CD14-positive monocyte (primary cell): ENCODE measurements around the gene SLAMF6. TPM values are rescaled to one million over a fixed set of nuclear protein-coding genes. Genes with fewer than 3 reads are reported as not detected.

Experiments used
- DNase-seq, 3 donors: peaks; one replicate each; pipeline ENCODE4 v3.0.0-alpha.2; 2011 to 2022
- H2AFZ ChIP-seq: 2 replicates; pipeline ENCODE4 v1.6.0; 2012; ENCODE audit warnings: mild to moderate bottlenecking, low read depth, low read length, inconsistent platforms; ENCODE audit not compliant: insufficient read depth, poor library complexity, severe bottlenecking
- H3K27ac ChIP-seq, 2 donors: 1 replicate in 1 of 2; 2 replicates in 1 of 2; pipeline ENCODE4 v1.5.1; 2012 to 2013; ENCODE audit warnings: low read length in 2 of 2, control low read depth in 1 of 2, inconsistent platforms in 1 of 2, low read depth in 1 of 2, mild to moderate bottlenecking in 1 of 2
- H3K27me3 ChIP-seq, 2 donors: one replicate each; pipeline versions ENCODE4 v1.6.0 to v1.6.1; 2011 to 2013; ENCODE audit warnings: low read length in 2 of 2; ENCODE audit not compliant: control insufficient read depth in 2 of 2, insufficient read depth in 2 of 2
- H3K36me3 ChIP-seq, 2 donors: replicated peaks in 1 of 2; 1 replicate in 1 of 2; 2 replicates in 1 of 2; pipeline versions ENCODE4 v1.5.1 to v1.6.1; 2012 to 2013; ENCODE audit warnings: low read length in 2 of 2, control low read depth in 1 of 2, inconsistent platforms in 1 of 2, mild to moderate bottlenecking in 1 of 2; ENCODE audit not compliant: insufficient read depth in 2 of 2, control insufficient read depth in 1 of 2
- H3K4me1 ChIP-seq, 2 donors: 1 replicate in 1 of 2; 2 replicates in 1 of 2; pipeline versions ENCODE4 v1.5.1 to v1.6.1; 2012 to 2013; ENCODE audit warnings: low read length in 2 of 2, control low read depth in 1 of 2, inconsistent platforms in 1 of 2, mild to moderate bottlenecking in 1 of 2, moderate library complexity in 1 of 2; ENCODE audit not compliant: insufficient read depth in 2 of 2, control insufficient read depth in 1 of 2
- H3K4me2 ChIP-seq: replicated peaks from 2 replicates; pipeline ENCODE3; 2012; ENCODE audit warnings: low read length, moderate library complexity, mild to moderate bottlenecking; ENCODE audit not compliant: poor library complexity, severe bottlenecking; ENCODE audit errors: extremely low read depth
- H3K4me3 ChIP-seq, 3 experiments: fragments of 200-600 bp in 1 of 3; sonication (generic) in 1 of 3; replicated peaks in 1 of 3; 1 replicate in 2 of 3; 2 replicates in 1 of 3; pipeline ENCODE4 v1.5.1; 2011 to 2013; ENCODE audit warnings: low read length in 3 of 3, mild to moderate bottlenecking in 3 of 3, control low read depth in 2 of 3, low read depth in 2 of 3, inconsistent platforms in 1 of 3, moderate library complexity in 1 of 3
- H3K79me2 ChIP-seq: 2 replicates; pipeline ENCODE4 v1.6.0; 2012; ENCODE audit warnings: mild to moderate bottlenecking, control low read depth, inconsistent platforms, low read length, moderate library complexity; ENCODE audit not compliant: insufficient read depth
- H3K9ac ChIP-seq: 2 replicates; pipeline ENCODE4 v1.6.0; 2017; ENCODE audit warnings: low read length, mild to moderate bottlenecking; ENCODE audit not compliant: insufficient read depth, poor library complexity, severe bottlenecking
- H3K9me3 ChIP-seq, 2 donors: replicated peaks in 1 of 2; 1 replicate in 1 of 2; 2 replicates in 1 of 2; pipeline versions ENCODE4 v1.5.1 to v1.6.1; 2012 to 2013; ENCODE audit warnings: low read length in 2 of 2, control low read depth in 1 of 2; ENCODE audit not compliant: control insufficient read depth in 1 of 2, insufficient read depth in 1 of 2
- H4K20me1 ChIP-seq: 2 replicates; pipeline ENCODE4 v1.6.0; 2012; ENCODE audit warnings: mild to moderate bottlenecking, low read length, control low read depth, moderate library complexity; ENCODE audit not compliant: insufficient read depth
- H3K27ac Mint-ChIP-seq, 7 donors: one replicate each; pipeline ENCODE4 v1.8.0; 2020; ENCODE audit warnings: mild to moderate bottlenecking in 7 of 7, mixed read lengths in 7 of 7, moderate library complexity in 6 of 7, inconsistent platforms in 2 of 7
- H3K27me3 Mint-ChIP-seq, 3 donors: one replicate each; pipeline ENCODE4 v1.8.0; 2021 to 2022; ENCODE audit warnings: low read depth in 3 of 3, mild to moderate bottlenecking in 3 of 3, mixed read lengths in 3 of 3, moderate library complexity in 3 of 3, inconsistent platforms in 1 of 3
- H3K36me3 Mint-ChIP-seq, 2 donors: one replicate each; pipeline ENCODE4 v1.8.0; 2020; ENCODE audit warnings: mixed read lengths in 2 of 2, inconsistent platforms in 1 of 2, mild to moderate bottlenecking in 1 of 2
- H3K4me1 Mint-ChIP-seq: one replicate; pipeline ENCODE4 v1.8.0; 2020; ENCODE audit warnings: mild to moderate bottlenecking, mixed read lengths
- H3K4me3 Mint-ChIP-seq, 2 donors: one replicate each; pipeline ENCODE4 v1.8.0; 2020; ENCODE audit warnings: mild to moderate bottlenecking in 2 of 2, mixed read lengths in 2 of 2, moderate library complexity in 1 of 2
- H3K9me3 Mint-ChIP-seq, 7 donors: one replicate each; pipeline ENCODE4 v1.8.0; 2020 to 2022; ENCODE audit warnings: mixed read lengths in 7 of 7, mild to moderate bottlenecking in 6 of 7, moderate library complexity in 6 of 7, inconsistent platforms in 2 of 7
- CTCF ChIP-seq: fragments of 200-600 bp; IDR thresholded peaks from one replicate; pipeline ENCODE4 v1.8.0; 2022; ENCODE audit warnings: antibody characterized with exemption, mild to moderate bottlenecking
- WGBS: methylation state at CpG from one replicate; pipeline ENCODE4 v1.1.5; 2013; ENCODE audit warnings: missing lambda C conversion rate; ENCODE audit not compliant: insufficient coverage; 5-methylcytosine and 5-hydroxymethylcytosine counted together
- intact Hi-C, 2 donors: fragments of 100-400 bp; cut with micrococcal nuclease; formaldehyde crosslinking; loops; one replicate each; pipeline versions ENCODE4 v1.15.0 to v1.15.1; 2023
- polyA plus RNA-seq, 3 donors: library from polyadenylated mRNA; depleted of rRNA in 1 of 3; unstranded in 2 of 3; stranded (reverse) in 1 of 3; fragments of 300-500 nt in 2 of 3; fragments of >200 nt in 1 of 3; fragmentation: Illumina TruSeq in 2 of 3; gene quantifications; 1 replicate in 2 of 3; 2 replicates in 1 of 3; pipeline ENCODE4 v1.2.3, GENCODE V29; 2012 to 2021

SLAMF6 gene
- polyA plus RNA-seq, 3 donors = 0.32 to 0.72 (median 0.50) TPM

GRCh38 chr1:160546942-160547341 lies 23.9 kb upstream of the SLAMF6 start:
- H3K27ac ChIP-seq = peak overlapping the region; percentile 39 to 83
- no peaks in the 10 kb centered on the region for H4K20me1 ChIP-seq
- intact Hi-C loops = loop anchor here in 1 of 2 donors (5.0 kb wide), 1 partner anchor 60 kb away; no protein-coding TSS in a partner anchor
- H3K27me3 Mint-ChIP-seq = no peaks in the 10 kb centered on the region
- H3K9me3 Mint-ChIP-seq = no peaks in the 10 kb centered on the region
- DNase-seq = peak; percentile 82 to 91 (median 85)
- peaks cover 51 to 53% of the 10 kb centered on the region in 2 donors for H3K4me1 ChIP-seq
- H3K79me2 ChIP-seq = peaks cover 6% of the 10 kb centered on the region
- peak overlapping the region; percentile 79 to 97 (median 92) for H3K27ac Mint-ChIP-seq
- H3K4me2 ChIP-seq = peak overlapping the region; percentile 45
- no peak for TF ChIP-seq CTCF
- H3K27me3 ChIP-seq = no peaks in the 10 kb centered on the region
- no CpG with 5 or more reads among the region's 2 CpGs for WGBS
- H3K36me3 Mint-ChIP-seq = peaks cover 37 to 47% of the 10 kb centered on the region in 2 donors
- no peak overlapping the region for H3K9ac ChIP-seq
- peak overlapping the region in 1 of 3 experiments; percentile 37 for H3K4me3 ChIP-seq
- H3K36me3 ChIP-seq = peaks cover 16 to 26% of the 10 kb centered on the region in 2 donors
- peaks cover 60% of the 10 kb centered on the region for H3K4me1 Mint-ChIP-seq
- H2AFZ ChIP-seq = no peak overlapping the region
- no peaks in the 10 kb centered on the region for H3K9me3 ChIP-seq
- H3K4me3 Mint-ChIP-seq = peak overlapping the region in 1 of 2 donors; percentile 46

GRCh38 chr1:160544647-160545046 lies 21.6 kb upstream of the SLAMF6 start:
- WGBS = no CpG with 5 or more reads among the region's 1 CpG

More at GRCh38 chr1:160544647-160545046, 21.6 kb upstream of the SLAMF6 start:
- peaks cover 78% of the 10 kb centered on the region for H3K4me1 Mint-ChIP-seq
- peak overlapping the region in 2 of 7 donors; percentile 6 to 96 for H3K27ac Mint-ChIP-seq
- H3K4me2 ChIP-seq = no peak overlapping the region
- no peak overlapping the region for H3K9ac ChIP-seq
- peak in 2 of 3 donors; percentile 27 to 36 for DNase-seq
- TF ChIP-seq CTCF = peak; percentile 68
- no peaks in the 10 kb centered on the region for H3K9me3 Mint-ChIP-seq
- no peaks in the 10 kb centered on the region for H3K27me3 ChIP-seq
- peak overlapping the region in 1 of 2 donors; percentile 37 for H3K27ac ChIP-seq
- H2AFZ ChIP-seq = no peak overlapping the region
- H3K79me2 ChIP-seq = peaks cover 6% of the 10 kb centered on the region
- no peaks in the 10 kb centered on the region for H3K9me3 ChIP-seq
- no peaks in the 10 kb centered on the region for H3K27me3 Mint-ChIP-seq
- no peaks in the 10 kb centered on the region for H4K20me1 ChIP-seq
- H3K4me3 Mint-ChIP-seq = no peak overlapping the region
- H3K4me3 ChIP-seq = no peak overlapping the region
- intact Hi-C loops = loop anchor here (5.0 kb wide), 2 partner anchors 33 to 63 kb away; partner anchors contain the start of gene CD84 (in 1 of the 2)
- H3K4me1 ChIP-seq = peaks cover 63 to 67% of the 10 kb centered on the region in 2 donors
- peaks cover 2 to 3% of the 10 kb centered on the region in 2 donors for H3K36me3 ChIP-seq
- peaks cover 29 to 34% of the 10 kb centered on the region in 2 donors for H3K36me3 Mint-ChIP-seq
